Osteocyte (in vitro differentiated cells): ENCODE data around the gene FREY1. TPM values are rescaled to one million over a fixed set of nuclear protein-coding genes. Genes with fewer than 3 reads are reported as not detected.

ENCODE experiments used
- DNase-seq: peaks from one replicate; pipeline ENCODE4 v3.0.0; 2021; ENCODE audit warnings: mixed read lengths; ENCODE audit not compliant: unreplicated experiment; ENCODE audit errors: extremely low spot score
- H3K27ac Mint-ChIP-seq: one replicate; pipeline ENCODE4 v1.8.0; 2021; ENCODE audit warnings: mild to moderate bottlenecking, mixed read lengths; ENCODE audit not compliant: unreplicated experiment
- H3K27me3 Mint-ChIP-seq: one replicate; pipeline ENCODE4 v1.8.0; 2021; ENCODE audit warnings: mixed read lengths; ENCODE audit not compliant: unreplicated experiment
- H3K36me3 Mint-ChIP-seq: one replicate; pipeline ENCODE4 v1.8.0; 2021; ENCODE audit warnings: mixed read lengths; ENCODE audit not compliant: unreplicated experiment
- H3K4me1 Mint-ChIP-seq: one replicate; pipeline ENCODE4 v1.8.0; 2021; ENCODE audit warnings: mixed read lengths; ENCODE audit not compliant: unreplicated experiment
- H3K4me3 Mint-ChIP-seq: one replicate; pipeline ENCODE4 v1.8.0; 2021; ENCODE audit warnings: mild to moderate bottlenecking, moderate library complexity, mixed read lengths; ENCODE audit not compliant: unreplicated experiment
- H3K9me3 Mint-ChIP-seq: one replicate; pipeline ENCODE4 v1.8.0; 2021; ENCODE audit warnings: mixed read lengths; ENCODE audit not compliant: unreplicated experiment
- CTCF ChIP-seq: fragments of 200-600 bp; sonication (generic); IDR thresholded peaks from 2 replicates; pipeline ENCODE4 v1.5.0; 2021; ENCODE audit warnings: antibody characterized with exemption, mild to moderate bottlenecking, moderate library complexity
- total RNA-seq: library from RNA; stranded (reverse); gene quantifications from 2 replicates; pipeline ENCODE4 v1.2.1, GENCODE V29; 2021

Gene FREY1
- total RNA-seq, 1 donor from 2014 or later, result 0.81 TPM

GRCh38 chr11:45879803-45880686, 27.0 kb downstream of the FREY1 start:
- no peak overlapping the region for H3K4me3 Mint-ChIP-seq
- H3K36me3 Mint-ChIP-seq, result peaks cover 21% of the 10 kb centered on the region
- H3K27ac Mint-ChIP-seq, result no peak overlapping the region
- no peaks in the 10 kb centered on the region for H3K27me3 Mint-ChIP-seq
- no peak for TF ChIP-seq CTCF
- H3K9me3 Mint-ChIP-seq, result no peaks in the 10 kb centered on the region
- peaks cover under 1% of the 10 kb centered on the region for H3K4me1 Mint-ChIP-seq
- DNase-seq, result no peak

- no peaks in the 10 kb centered on the region for H3K27me3 Mint-ChIP-seq
- DNase-seq, result no peak
- H3K4me3 Mint-ChIP-seq, result no peak overlapping the region
- no peaks in the 10 kb centered on the region for H3K9me3 Mint-ChIP-seq
- peaks cover 21% of the 10 kb centered on the region for H3K36me3 Mint-ChIP-seq
- peaks cover 2% of the 10 kb centered on the region for H3K4me1 Mint-ChIP-seq
- TF ChIP-seq CTCF, result no peak
- H3K27ac Mint-ChIP-seq, result no peak overlapping the region
These were observed 29.2 kb downstream of the FREY1 start for GRCh38 chr11:45877845-45878244.

GRCh38 chr11:45877221-45877620, 29.9 kb downstream of the FREY1 start:
- Mint-ChIP-seq H3K4me3 (no peak overlapping the region), H3K27ac (no peak overlapping the region), H3K4me1 (peaks cover 3% of the 10 kb centered on the region), H3K9me3 (no peaks in the 10 kb centered on the region), H3K36me3 (peaks cover 18% of the 10 kb centered on the region), H3K27me3 (no peaks in the 10 kb centered on the region)
- TF ChIP-seq CTCF, result no peak
- DNase-seq, result no peak

- TF ChIP-seq CTCF, result no peak
- no peak overlapping the region for H3K27ac Mint-ChIP-seq
- no peak for DNase-seq
These were observed 30.7 kb downstream of the FREY1 start for GRCh38 chr11:45876401-45876800.

GRCh38 chr11:45872651-45873356, 34.3 kb downstream of the FREY1 start:
- no peaks in the 10 kb centered on the region for H3K9me3 Mint-ChIP-seq
- H3K27me3 Mint-ChIP-seq, result no peaks in the 10 kb centered on the region
- peaks cover 14% of the 10 kb centered on the region for H3K36me3 Mint-ChIP-seq
- peak overlapping the region; percentile 44 for H3K27ac Mint-ChIP-seq
- DNase-seq, result no peak
- no peak overlapping the region for H3K4me3 Mint-ChIP-seq
- peaks cover 3% of the 10 kb centered on the region for H3K4me1 Mint-ChIP-seq
- peak; percentile 68 for TF ChIP-seq CTCF

More at GRCh38 chr11:45876401-45876800, 30.7 kb downstream of the FREY1 start:
- H3K27me3 Mint-ChIP-seq, result no peaks in the 10 kb centered on the region
- no peaks in the 10 kb centered on the region for H3K9me3 Mint-ChIP-seq
- H3K4me1 Mint-ChIP-seq, result peaks cover 3% of the 10 kb centered on the region
- no peak overlapping the region for H3K4me3 Mint-ChIP-seq
- H3K36me3 Mint-ChIP-seq, result peaks cover 17% of the 10 kb centered on the region
